ENCODE results near the gene ARPP21. TPM values are rescaled to one million over a fixed set of nuclear protein-coding genes. Genes with fewer than 3 reads are reported as not detected.

ARPP21 gene
- total RNA-seq, 4 donors from 2014 or later: not detected

DNA sequence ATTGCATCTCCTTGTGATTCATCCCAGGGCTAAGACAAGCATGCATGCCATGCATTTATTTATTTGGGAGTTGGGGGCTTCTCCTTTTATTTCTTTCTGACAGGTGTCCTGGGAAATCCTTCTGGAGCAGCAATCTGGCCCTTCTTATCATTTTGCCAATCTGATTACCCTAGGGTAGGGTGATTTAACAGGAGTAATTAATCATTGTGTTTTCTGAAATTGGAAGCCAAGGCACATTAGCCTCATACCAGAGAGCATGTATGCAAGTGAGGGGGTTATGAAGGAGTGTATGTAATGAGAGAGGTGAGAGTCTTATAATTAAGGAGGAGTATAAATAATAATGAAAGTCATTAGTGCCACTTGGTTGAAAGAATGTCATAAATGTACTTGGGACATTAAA lies 37.4 kb upstream of the ARPP21 start:
- no peak for TF ChIP-seq CTCF (IDR thresholded peaks at IDR 0.05; ENCODE audit: low read depth)

DNA sequence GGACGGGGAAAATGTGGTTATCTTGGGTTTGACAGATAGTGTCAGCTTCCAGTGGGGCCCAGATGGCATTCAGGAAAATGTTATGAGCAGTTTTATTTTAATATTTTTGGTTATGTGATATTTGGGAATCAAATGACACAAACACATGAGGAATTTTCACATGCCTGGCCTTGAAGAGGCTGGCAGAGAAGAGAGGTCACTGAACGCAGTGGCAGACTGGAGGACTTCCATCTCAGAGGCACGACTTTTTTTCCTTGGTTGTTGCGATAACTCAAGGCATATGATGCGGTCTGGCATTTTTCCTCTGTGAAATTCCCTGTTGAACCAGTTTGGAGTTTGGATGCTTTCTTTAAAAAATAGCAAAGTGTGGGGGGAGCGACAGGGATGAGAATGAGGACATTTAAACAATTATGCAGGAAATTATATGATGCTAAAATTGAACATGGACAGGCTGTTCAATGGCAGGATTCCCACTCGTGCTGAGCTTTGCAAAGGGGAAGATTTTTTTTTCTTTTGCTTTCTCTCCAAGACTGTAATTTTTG lies 36.9 kb upstream of the ARPP21 start:
- TF ChIP-seq CTCF (IDR thresholded peaks at IDR 0.05; ENCODE audit: low read depth): no peak

- TF ChIP-seq CTCF (IDR thresholded peaks at IDR 0.05; ENCODE audit: low read depth): no peak
Observed at GRCh38 chr3:35616346-35616745, 23.0 kb upstream of the ARPP21 start.

DNA sequence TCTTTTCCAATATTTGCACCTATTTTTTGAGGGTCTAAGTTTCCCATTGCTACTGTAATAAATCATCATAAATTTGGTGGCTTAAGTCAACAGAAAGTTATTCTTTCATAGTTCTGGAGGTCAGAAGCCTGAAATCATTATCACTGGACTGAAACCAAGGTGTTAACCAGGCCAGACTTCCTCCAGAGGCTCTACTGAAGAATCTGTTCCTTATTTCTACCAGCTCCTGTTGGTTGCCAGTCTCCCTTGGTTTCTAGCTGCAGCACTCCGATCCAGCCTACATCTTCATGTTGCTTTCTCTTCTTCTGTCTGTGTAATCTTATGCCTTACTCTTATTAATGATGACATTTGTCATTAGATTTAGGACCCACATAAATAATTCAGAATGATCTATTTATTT lies 22.0 kb upstream of the ARPP21 start:
- no peak for TF ChIP-seq CTCF (IDR thresholded peaks at IDR 0.05; ENCODE audit: low read depth)

GRCh38 chr3:35624698-35625097 lies 14.6 kb upstream of the ARPP21 start:
- TF ChIP-seq CTCF (IDR thresholded peaks at IDR 0.05; ENCODE audit: low read depth): no peak

- no peak for TF ChIP-seq CTCF (IDR thresholded peaks at IDR 0.05; ENCODE audit: low read depth)
Observed at GRCh38 chr3:35633332-35634124, 5.8 kb upstream of the ARPP21 start.

GRCh38 chr3:35635407-35635806 lies 3.9 kb upstream of the ARPP21 start:
- no peak for TF ChIP-seq CTCF (IDR thresholded peaks at IDR 0.05; ENCODE audit: low read depth)
